NCI-H1436 treated with DMSO at 0.1 percent for 48 hours (cell line): ENCODE data around the gene OPRM1.
"Not testable (repeated sequence)": the region's sequence is repeated elsewhere in the genome, so short reads cannot be mapped to it uniquely, and the experiment has no call there.

Experiments
- DNase-seq: peaks from one replicate; lab custom pipeline; 2025; lab: John Stamatoyannopoulos, UW

The OPRM1 gene

DNA sequence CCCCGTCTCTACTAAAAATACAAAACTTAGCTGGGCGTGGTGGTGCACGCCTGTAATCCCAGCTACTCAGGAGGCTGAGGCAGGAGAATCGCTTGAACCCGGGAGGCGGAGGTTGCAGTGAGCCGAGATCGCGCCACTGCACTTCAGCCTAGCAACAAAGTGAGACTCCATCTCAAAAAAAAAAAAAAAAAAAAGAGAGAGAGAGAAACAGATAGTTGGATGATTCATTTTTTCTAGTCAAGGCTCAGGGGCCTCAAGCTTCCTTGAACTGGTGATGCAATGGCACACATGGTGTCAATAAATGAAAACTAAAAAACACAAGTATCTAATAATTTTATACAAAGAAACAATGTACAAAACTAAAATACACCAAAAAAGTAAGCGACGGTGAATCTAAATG is 202.0 kb downstream of the OPRM1 start:
- DNase-seq, result not testable (repeated sequence)

- no peak for DNase-seq
Measured at GRCh38 chr6:154241581-154241980, 202.5 kb downstream of the OPRM1 start.

- DNase-seq, result no peak
Measured at GRCh38 chr6:154242617-154243357, 203.7 kb downstream of the OPRM1 start.

DNA sequence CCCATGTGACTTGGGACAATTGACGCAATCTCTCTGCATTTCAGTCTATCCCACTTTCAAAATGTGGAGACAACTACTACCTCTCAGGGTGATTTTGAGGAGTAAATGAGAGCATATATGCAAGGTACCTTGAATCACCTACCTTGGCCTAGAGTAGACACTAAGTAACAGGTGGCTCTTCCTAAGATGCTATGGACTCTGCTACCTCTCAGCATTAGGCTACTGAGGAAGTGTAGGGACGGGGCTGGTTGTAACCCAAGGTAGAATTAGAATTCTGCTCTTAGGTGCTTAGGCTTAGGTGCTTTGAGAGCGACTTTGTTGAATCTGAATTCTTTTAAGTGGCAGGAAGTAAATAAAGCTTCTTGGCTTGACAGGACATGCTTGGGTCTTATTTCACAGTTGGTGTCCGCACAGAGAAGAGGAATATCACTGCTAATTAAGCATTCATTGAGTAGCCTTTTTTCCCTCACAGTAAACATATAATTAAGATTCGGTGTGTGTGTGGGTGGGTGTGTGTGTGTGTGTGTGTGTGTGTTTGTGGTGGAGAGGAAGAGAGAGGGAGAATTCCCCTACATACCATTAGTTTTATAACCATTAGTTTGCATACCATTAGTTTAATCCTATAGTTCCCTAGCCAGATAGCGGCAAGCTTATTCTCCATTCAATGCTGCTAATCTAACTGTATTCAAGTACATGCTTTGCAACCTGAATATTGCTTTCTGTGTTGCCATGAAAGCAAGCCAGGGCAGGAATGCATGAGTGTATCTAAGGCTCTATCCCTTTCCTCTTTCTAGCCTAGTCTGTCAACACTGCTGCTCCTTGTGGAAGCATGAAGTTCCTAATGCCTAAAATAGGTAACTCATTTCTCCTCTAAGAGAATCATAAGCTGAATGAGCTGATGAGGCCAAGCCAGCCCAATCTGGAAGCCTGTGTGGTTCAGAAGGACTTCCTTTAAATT is 205.0 kb downstream of the OPRM1 start:
- DNase-seq, result no peak

GRCh38 chr6:154245506-154245905 is 206.5 kb downstream of the OPRM1 start:
- DNase-seq, result no peak

- DNase-seq, result no peak
Measured at GRCh38 chr6:154246723-154247118, 207.7 kb downstream of the OPRM1 start.

DNA sequence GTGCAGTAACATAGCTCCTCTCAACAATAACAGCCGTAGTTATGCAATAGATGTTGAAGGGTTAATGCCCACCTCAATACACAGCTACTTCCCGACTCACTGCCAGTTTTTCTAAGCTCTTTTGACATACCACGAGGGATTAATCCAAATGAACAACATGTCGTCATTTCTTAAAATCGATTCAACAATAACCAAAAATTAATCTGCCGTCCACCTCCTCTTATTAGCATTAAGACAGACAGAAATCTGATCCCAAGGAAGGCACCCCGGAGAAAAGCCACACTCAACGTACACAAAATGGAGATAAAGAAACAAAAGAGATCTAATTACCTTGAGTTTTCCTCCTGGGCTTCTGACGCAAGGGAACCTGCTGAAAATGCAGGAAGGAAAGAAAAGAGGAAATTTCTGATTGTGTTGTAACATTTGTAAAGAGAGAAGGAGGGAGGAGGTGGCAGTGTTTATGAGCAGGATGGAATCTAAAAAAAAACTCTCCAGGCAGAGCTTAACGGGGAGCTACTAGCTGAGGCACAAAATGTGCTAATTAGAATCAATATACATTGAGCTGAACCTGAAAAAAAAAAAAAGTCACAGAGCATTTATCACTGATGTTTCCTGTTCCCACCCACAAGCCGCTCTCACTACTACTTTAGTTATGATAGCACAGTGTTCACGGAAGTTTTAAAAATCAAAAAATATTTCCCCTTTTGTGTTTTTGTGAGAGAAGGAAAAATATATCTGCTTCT is 208.2 kb downstream of the OPRM1 start:
- DNase-seq, result no peak

- no peak for DNase-seq
Measured at GRCh38 chr6:154249499-154250298, 210.7 kb downstream of the OPRM1 start.

DNA sequence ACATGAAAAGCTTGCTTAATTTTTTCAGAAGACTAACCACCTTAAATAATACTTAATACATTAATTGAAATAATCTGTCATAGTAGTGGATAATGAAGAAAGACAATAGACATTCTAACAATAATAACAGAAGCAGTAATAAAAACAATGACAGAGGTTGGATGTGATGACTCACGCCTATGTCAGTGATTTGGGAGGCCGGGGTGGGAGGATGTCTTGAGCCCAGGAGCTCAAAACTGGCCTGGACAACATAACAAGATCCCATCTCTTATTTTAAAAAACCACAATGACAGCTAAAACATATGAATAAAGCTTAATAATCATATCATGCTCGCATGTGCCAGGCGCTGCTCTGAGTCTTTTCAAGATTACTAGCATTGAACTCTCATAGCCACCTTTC is 212.1 kb downstream of the OPRM1 start:
- DNase-seq, result no peak

DNA sequence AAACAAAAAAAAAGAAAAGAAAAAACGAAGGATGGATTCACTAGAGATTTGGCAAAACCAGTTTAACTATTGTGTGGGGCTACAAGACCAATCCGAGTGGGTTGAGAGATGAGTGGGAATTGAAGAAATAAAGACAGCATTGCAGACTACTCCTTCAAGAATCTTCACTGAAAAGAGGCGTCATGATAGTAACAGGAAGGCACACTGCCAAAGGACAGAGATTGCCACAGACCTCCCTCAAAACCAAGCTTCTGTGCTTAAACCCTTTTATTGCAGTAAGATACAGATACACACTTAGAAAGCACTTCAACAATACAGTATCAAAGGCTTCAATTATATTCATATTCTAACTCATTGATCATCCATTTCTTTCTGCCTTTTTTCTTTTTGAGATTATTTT is 213.6 kb downstream of the OPRM1 start:
- DNase-seq, result no peak

DNA sequence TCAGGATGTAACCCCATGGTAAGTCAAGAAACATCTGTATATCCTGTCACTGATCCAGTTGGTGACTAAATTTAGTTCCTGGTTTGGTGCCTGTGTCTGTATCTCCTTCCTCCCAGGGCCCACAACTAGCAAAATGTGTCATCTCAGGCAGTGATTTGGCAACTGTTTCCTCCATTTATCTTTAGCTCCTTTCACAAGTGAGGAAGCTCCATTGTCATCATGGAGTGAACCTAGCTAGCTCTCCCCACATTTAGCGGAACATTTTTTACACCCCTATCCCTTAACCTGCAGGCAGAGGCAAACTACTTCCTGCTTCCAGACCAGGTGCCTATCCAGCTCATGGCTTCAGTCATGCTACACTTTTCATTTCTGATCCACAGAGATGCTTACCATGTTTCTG is 218.0 kb downstream of the OPRM1 start:
- no peak for DNase-seq

DNA sequence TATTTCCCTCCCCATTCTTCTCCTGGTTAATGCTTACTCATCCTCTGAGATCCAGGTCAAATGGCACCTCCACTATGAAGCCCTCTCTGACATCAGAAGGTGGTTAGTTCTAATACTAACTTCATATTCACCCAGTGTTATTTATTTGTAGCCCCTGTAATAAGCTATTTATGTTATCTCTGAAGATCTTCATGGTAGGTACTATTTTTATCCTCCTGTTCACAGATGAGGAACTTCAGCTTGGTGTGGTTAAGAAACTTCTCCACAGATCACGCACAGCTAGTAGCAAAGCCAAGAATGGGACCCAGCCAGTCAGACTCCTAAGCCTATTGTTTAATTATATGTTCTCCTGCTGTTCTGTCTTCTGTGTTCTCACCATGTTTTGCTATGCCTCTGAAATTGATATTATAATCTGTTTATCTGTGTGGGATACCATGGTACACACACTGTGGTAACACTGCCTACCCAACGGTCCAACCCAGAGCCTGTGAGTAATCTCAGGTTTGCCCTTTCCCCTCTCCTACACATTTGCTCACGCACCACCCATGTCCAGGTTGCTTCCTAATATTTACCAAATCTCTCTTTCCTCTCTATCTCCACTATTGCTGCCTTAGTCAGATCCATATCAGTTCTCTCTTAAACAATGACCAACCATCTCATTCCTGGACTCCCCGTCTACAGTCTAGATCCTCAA is 219.2 kb downstream of the OPRM1 start:
- no peak for DNase-seq

GRCh38 chr6:154261688-154262397 is 222.8 kb downstream of the OPRM1 start:
- no peak for DNase-seq

DNA sequence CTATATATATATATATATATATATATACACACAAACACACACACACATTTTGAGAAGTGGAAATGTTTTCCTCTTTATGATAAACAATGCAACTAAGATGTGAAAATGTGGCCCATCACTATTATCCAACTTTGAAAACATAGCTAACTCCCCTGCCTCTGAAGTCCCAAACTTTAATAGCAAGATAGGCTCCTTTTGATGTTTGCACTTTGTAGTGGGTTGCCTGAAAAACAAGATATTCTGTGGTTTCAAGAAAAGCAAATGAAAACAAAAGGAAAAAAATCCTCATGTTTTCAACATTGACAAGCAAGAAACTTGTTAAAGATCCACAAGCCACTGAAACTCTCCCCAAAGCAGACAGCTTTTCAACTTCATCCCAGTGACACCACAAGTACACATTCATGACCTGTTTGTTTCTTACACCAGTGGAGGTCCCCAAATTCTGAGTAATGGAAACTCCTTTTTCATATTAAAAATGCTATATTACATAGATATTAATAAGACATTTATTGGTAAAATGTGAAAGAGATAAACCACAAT is 227.6 kb downstream of the OPRM1 start:
- no peak for DNase-seq

DNA sequence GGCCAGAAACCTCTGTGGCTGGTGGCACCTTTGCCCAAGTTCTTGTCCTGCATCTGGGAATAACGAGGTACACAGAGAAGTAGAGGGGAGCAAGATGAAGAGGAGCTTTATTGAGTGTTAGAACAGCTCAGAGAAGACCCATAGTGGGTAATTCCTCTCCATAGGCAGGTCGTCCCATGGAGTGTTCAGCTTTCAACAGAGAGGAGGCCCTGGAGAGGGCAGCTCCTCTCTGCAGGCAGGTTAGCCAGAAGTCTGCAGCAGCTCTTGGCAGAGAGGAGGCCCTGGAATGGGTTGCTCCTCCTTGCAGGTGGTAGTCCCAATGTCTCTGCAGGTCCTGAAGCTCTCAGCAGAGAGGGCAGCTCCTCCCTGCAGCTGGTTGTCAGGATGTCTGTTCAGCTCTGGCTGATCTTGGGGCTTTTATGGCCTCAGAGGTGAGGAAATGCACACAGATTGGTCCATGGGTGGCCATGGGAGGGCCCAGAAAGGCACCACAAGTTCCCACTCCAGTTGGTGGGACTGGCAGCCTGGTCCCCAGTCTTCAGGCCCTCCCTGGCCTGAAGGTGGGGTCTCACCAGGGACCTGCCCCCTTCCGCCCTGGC is 228.6 kb downstream of the OPRM1 start:
- no peak for DNase-seq

DNA sequence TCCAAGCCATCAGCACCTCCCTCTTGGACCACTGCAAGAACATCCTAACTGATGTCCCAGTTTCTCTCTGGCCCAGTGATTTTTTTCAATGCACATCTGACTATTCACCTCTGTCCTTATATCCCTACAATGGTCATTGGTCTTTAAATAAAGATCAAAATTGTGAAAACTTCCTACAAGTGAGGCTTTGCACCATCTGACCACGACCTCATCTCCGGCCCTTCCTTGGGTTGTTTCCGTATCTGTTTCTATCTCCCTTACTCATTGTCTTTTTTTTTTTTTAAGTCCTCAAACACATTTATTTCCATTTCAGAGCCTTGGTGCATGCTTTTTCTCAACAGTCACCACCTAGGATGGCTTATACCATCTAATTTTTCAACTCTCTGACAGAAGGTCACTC is 229.4 kb downstream of the OPRM1 start:
- DNase-seq, result no peak

DNA sequence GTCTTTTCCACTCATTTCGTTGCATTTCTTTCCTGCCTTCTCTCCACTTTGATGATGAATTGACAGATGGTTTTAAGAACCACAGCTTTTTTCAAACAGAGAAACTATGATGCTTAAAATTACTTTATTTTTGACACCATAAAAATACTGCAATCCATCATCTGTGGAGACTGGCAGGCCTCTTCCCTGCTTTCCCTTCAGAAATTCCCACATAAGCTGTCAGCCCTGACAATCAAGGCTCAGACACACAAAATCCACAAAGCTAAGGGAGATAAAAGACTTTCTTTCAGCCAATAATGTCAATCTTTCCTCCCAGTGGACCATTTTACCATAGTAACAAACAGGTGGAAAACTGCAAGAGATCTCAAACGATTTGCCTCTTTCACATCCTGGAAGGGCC is 235.1 kb downstream of the OPRM1 start:
- no peak for DNase-seq

- DNase-seq, result peak; percentile 24
Measured at GRCh38 chr6:154276810-154277628, 238.0 kb downstream of the OPRM1 start.

- no peak for DNase-seq
Measured at GRCh38 chr6:154277629-154278017, 238.6 kb downstream of the OPRM1 start.
